Stimulated activated CD4-positive, alpha-beta T cell treated with anti-CD3 and anti-CD28 coated beads, Interleukin-2, amount 100 ng/mL, for 4 hours (primary cell): ENCODE measurements around the gene SORCS1.

ENCODE experiments used
- DNase-seq: peaks from one replicate; pipeline ENCODE4 v3.0.0-alpha.2; 2020; ENCODE audit warnings: low read depth

SORCS1 gene

GRCh38 chr10:106577756-106578155 is 586.8 kb downstream of the SORCS1 start:
- DNase-seq, result no peak

GRCh38 chr10:106577266-106577665 is 587.2 kb downstream of the SORCS1 start:
- DNase-seq, result no peak

- no peak for DNase-seq
These were observed 588.0 kb downstream of the SORCS1 start for GRCh38 chr10:106576534-106576933.

GRCh38 chr10:106573106-106573505 is 591.4 kb downstream of the SORCS1 start:
- DNase-seq, result no peak

GRCh38 chr10:106571192-106571946 is 593.1 kb downstream of the SORCS1 start:
- DNase-seq, result no peak

- no peak for DNase-seq
These were observed 594.2 kb downstream of the SORCS1 start for GRCh38 chr10:106570268-106570667.

- no peak for DNase-seq
These were observed 596.9 kb downstream of the SORCS1 start for GRCh38 chr10:106567629-106568028.

GRCh38 chr10:106566873-106567272 is 597.6 kb downstream of the SORCS1 start:
- no peak for DNase-seq

GRCh38 chr10:106565546-106565945 is 599.0 kb downstream of the SORCS1 start:
- DNase-seq, result no peak

- DNase-seq, result no peak
These were observed 601.1 kb downstream of the SORCS1 start for GRCh38 chr10:106563384-106563783.

GRCh38 chr10:106560925-106561640 is 603.4 kb downstream of the SORCS1 start:
- no peak for DNase-seq

GRCh38 chr10:106559442-106559841 is 605.1 kb downstream of the SORCS1 start:
- DNase-seq, result no peak

GRCh38 chr10:106557951-106558733 is 606.4 kb downstream of the SORCS1 start:
- no peak for DNase-seq

GRCh38 chr10:106557053-106557452 is 607.5 kb downstream of the SORCS1 start:
- DNase-seq, result no peak

GRCh38 chr10:106555599-106555998 is 608.9 kb downstream of the SORCS1 start:
- no peak for DNase-seq

GRCh38 chr10:106551501-106552062 is 612.9 kb downstream of the SORCS1 start:
- no peak for DNase-seq

GRCh38 chr10:106548832-106549231 is 615.7 kb downstream of the SORCS1 start:
- DNase-seq, result no peak

GRCh38 chr10:106547047-106547635 is 617.4 kb downstream of the SORCS1 start:
- DNase-seq, result no peak

- DNase-seq, result no peak
These were observed 622.0 kb downstream of the SORCS1 start for GRCh38 chr10:106542461-106542860.

GRCh38 chr10:106540645-106541044 is 623.9 kb downstream of the SORCS1 start:
- no peak for DNase-seq

GRCh38 chr10:106537866-106538265 is 626.6 kb downstream of the SORCS1 start:
- no peak for DNase-seq
